ENCODE measurements around the gene ADGRF3.
"Not testable (repeated sequence)": the region's sequence is repeated elsewhere in the genome, so short reads cannot be mapped to it uniquely, and the experiment has no call there.

ADGRF3 gene

DNA sequence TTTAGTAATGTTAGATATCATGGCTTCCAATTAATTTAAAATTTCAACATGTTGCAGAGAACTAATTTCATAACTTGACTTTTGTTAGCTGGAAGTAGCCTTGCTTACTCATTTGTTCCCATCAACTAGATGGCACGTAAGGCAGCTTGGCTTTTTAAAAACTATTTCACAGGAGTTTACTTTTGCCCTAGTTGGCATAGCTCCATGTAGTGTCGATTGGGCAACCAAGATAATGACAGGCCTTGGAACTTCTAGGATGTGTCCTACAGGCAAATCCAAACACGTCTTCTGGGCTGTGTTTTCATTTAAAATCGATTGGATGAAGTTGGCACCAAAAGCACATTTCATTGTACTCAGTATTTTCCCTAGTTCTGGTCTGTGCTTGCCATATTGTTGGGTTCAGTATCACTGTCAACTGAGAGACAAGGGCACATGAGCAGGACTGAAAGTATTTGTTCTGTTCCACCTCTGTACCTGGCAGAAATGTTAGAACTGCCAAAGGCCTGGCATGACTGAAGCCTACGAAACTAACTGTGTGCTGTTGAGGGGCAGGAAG lies 72.5 kb downstream of the ADGRF3 start:
- DNase-seq (ENCODE audit: low spot score), result no peak

- DNase-seq (ENCODE audit: low spot score), result no peak
Measured at GRCh38 chr2:26273501-26273900, 73.1 kb downstream of the ADGRF3 start.

DNA sequence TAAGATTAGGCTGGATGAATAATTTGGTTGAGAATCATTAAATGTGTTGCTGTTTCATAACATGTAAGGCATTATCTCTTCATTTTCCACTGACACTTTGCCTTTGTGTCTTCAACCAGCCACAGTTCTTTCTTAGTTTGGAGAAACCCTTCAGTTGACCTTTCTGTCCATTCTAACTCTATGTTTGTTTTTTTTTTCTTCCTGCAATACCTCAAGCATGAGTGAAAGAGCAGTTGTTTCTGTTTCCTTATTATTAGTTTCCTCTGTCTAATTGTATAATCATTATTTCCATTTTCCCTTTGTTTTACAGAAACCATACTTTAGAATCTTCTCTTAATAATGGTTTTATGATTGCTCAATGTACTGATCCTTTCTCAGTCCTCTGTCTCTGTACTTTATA lies 76.2 kb downstream of the ADGRF3 start:
- DNase-seq (ENCODE audit: low spot score), result no peak

GRCh38 chr2:26269571-26270158 lies 76.9 kb downstream of the ADGRF3 start:
- no peak for DNase-seq (ENCODE audit: low spot score)

DNA sequence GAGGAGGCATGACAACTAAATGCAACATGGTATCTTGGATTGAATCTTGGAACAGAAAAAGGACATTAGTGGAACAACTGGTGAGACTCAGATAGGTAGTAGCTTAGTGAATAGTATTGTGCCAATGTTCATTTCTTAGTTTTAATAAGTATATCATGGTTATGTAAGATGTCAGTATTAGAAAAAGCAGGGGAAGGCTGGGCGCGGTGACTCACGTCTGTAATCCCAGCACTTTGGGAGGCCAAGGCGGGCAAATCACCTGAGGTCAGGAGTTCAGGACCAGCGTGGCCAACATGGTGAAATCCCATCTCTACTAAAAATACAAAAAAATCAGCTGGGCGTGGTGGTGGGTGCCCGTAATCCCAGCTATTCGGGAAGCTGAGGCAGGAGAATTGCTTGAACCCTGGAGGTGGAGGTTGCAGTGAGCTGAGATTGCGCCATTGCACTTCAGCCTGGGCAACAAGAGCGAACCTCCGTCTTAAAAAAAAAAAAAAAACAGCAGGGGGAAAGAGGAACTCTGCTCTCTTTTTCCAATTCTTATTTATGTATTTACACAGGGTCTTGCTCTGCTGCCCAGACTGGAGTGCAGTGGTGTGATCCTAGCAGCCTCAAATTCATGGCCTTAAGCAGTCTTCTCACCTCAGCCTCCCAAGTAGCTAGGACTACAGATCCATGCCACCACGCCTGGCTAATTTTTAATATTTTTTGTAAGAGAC lies 77.8 kb downstream of the ADGRF3 start:
- not testable (repeated sequence) for DNase-seq (ENCODE audit: low spot score)

DNA sequence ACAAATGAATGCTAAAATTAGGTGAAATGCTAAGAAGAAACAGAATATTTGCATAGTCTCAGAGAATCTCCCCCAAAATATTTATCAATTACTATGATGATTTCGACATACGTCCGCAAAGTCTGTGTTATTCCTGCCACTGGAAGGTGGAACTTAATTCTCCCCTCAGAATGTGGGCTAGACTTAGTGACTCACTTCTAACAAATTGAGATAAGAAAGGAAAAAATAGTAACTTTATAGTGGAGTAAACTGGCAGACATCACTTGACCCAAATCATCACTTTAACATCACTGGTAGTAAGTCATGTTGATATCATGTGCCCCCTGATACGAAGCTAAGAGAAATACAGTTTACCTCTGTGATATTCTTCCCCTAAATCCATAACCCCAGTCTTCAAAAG lies 78.4 kb downstream of the ADGRF3 start:
- DNase-seq (ENCODE audit: low spot score), result no peak

DNA sequence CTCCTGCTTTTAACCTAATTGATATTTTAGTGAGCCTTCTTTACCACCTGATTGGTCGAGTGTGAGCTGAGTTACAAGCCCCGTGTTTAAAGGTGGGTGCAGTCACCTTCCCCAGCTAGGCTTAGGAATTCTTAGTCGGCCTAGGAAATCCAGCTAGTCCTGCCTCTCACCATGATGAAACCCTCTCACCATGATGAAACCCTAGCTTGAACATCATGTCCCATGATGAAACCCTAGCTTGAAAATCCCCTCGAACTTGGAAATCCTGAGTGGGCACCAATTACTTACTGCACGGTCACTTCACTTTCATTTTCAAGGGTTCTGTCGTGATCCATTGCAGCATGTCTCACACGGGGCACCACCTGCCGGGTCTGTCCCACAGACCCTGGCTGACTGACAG lies 87.8 kb downstream of the ADGRF3 start:
- DNase-seq (ENCODE audit: low spot score), result not testable (repeated sequence)

Data from left forelimb (tissue), 1 donor.